Uterus (tissue), 2 donors: ENCODE results near the gene BDH1.

Source experiments
- POLR2A ChIP-seq, 2 donors: fragments of 450-650 bp; IDR thresholded peaks; one replicate each; pipeline ENCODE4 v1.6.1; 2016; ENCODE audit warnings: antibody characterized with exemption in 2 of 2, mild to moderate bottlenecking in 1 of 2, moderate library complexity in 1 of 2
- TF ChIP-seq, protein P1 (sequence below), 4 experiments: fragments of 200-600 bp in 2 of 4; fragments of 450-650 bp in 2 of 4; sonication (generic) in 2 of 4; IDR thresholded peaks; one replicate each; pipeline ENCODE4 v1.5.1; 2016 to 2019; ENCODE audit warnings: antibody characterized with exemption in 4 of 4, mild to moderate bottlenecking in 2 of 4, moderate library complexity in 1 of 4

DNA sequence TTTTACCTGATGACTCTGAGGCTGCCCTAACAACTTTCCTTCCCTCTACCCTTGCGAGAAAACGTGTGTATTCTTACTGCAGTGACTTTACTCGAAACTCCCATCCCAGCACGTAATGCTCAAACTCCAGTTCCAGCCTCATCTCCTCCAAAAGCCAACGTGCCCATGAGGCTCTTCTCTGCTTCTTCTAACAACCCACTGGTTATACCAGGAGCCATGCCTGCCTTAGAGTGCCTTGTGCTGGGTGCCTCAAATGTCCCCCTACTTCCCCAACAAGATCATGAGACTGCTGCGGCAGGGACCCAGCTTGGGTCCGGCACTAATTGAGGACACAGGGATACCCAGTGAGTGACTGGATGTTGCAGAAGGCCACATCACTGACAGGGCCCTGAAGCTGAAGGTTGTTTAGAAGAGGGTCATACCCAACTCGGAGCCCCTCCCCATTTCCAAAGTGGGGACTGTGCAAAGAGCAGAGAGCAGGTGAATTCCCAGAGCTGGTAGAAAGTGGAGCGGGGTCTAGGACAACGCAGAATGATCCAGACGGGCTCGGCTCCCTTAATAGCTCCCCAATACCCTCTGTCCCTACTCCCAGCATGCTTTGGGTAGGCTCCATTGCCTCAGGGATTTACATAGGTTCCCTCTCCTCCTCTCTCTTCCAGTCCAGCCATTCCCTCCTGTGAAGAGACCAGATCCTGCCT, 71.4 kb downstream of the BDH1 start:
- TF ChIP-seq, protein P1, sequence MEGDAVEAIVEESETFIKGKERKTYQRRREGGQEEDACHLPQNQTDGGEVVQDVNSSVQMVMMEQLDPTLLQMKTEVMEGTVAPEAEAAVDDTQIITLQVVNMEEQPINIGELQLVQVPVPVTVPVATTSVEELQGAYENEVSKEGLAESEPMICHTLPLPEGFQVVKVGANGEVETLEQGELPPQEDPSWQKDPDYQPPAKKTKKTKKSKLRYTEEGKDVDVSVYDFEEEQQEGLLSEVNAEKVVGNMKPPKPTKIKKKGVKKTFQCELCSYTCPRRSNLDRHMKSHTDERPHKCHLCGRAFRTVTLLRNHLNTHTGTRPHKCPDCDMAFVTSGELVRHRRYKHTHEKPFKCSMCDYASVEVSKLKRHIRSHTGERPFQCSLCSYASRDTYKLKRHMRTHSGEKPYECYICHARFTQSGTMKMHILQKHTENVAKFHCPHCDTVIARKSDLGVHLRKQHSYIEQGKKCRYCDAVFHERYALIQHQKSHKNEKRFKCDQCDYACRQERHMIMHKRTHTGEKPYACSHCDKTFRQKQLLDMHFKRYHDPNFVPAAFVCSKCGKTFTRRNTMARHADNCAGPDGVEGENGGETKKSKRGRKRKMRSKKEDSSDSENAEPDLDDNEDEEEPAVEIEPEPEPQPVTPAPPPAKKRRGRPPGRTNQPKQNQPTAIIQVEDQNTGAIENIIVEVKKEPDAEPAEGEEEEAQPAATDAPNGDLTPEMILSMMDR (IDR thresholded peaks at IDR 0.05) = no peak
- no peak for TF ChIP-seq POLR2A (IDR thresholded peaks at IDR 0.05)
